CD4-positive, alpha-beta memory T cell (primary cell): ENCODE measurements around the gene ATP6V1C2. TPM values are rescaled to one million over a fixed set of nuclear protein-coding genes. Genes with fewer than 3 reads are reported as not detected.

Experiments used
- CTCF ChIA-PET: fragments of 350-600 bp; sonication (Branson Sonifier 250); formaldehyde crosslinking; loops from one replicate; lab custom pipeline; 2021; ENCODE audit warnings: inconsistent platforms; ENCODE audit not compliant: partially characterized antibody; lab: Charles Lee
- POLR2A ChIA-PET: fragments of 350-600 bp; sonication (Branson Sonifier 250); formaldehyde crosslinking; loops from one replicate; lab custom pipeline; 2021; ENCODE audit not compliant: partially characterized antibody; lab: Charles Lee
- DNase-seq, 5 donors: peaks; one replicate each; pipeline versions ENCODE4 v3.0.0 to v3.0.0-alpha.2; 2020 to 2022; ENCODE audit warnings: mixed read lengths in 1 of 5
- H3K27ac ChIP-seq: one replicate; pipeline ENCODE4 v1.7.0; 2013; ENCODE audit warnings: low read depth, low read length
- H3K27me3 ChIP-seq: 2 replicates; pipeline ENCODE4 v1.7.0; 2013; ENCODE audit warnings: mild to moderate bottlenecking, low read length, moderate library complexity; ENCODE audit not compliant: insufficient read depth
- H3K36me3 ChIP-seq: 2 replicates; pipeline ENCODE4 v1.7.0; 2013; ENCODE audit warnings: mild to moderate bottlenecking, low read length, moderate library complexity; ENCODE audit not compliant: insufficient read depth
- H3K4me1 ChIP-seq: 2 replicates; pipeline ENCODE4 v1.7.0; 2013; ENCODE audit warnings: mild to moderate bottlenecking, low read length, moderate library complexity; ENCODE audit not compliant: insufficient read depth
- H3K4me3 ChIP-seq, 2 donors: one replicate each; pipeline ENCODE4 v1.7.0; 2013; ENCODE audit warnings: low read length in 2 of 2, mild to moderate bottlenecking in 1 of 2
- H3K9me3 ChIP-seq, 2 donors: one replicate each; pipeline ENCODE4 v1.7.0; 2013; ENCODE audit warnings: low read length in 2 of 2, control low read depth in 1 of 2; ENCODE audit not compliant: control insufficient read depth in 1 of 2
- H3K27ac Mint-ChIP-seq, 7 donors: one replicate each; pipeline ENCODE4 v1.8.0; 2020 to 2021; ENCODE audit warnings: mixed read lengths in 7 of 7, mild to moderate bottlenecking in 6 of 7, inconsistent platforms in 3 of 7, moderate library complexity in 3 of 7
- H3K27me3 Mint-ChIP-seq, 2 donors: one replicate each; pipeline ENCODE4 v1.8.0; 2020 to 2021; ENCODE audit warnings: mixed read lengths in 2 of 2
- H3K36me3 Mint-ChIP-seq, 2 donors: one replicate each; pipeline ENCODE4 v1.8.0; 2020 to 2021; ENCODE audit warnings: mixed read lengths in 2 of 2, inconsistent platforms in 1 of 2, mild to moderate bottlenecking in 1 of 2
- H3K4me1 Mint-ChIP-seq, 4 donors: one replicate each; pipeline ENCODE4 v1.8.0; 2020 to 2021; ENCODE audit warnings: mixed read lengths in 4 of 4, mild to moderate bottlenecking in 1 of 4
- H3K4me3 Mint-ChIP-seq, 8 donors: one replicate each; pipeline ENCODE4 v1.8.0; 2020 to 2021; ENCODE audit warnings: mixed read lengths in 8 of 8, mild to moderate bottlenecking in 7 of 8, moderate library complexity in 6 of 8, inconsistent platforms in 3 of 8
- H3K9me3 Mint-ChIP-seq, 8 donors: one replicate each; pipeline ENCODE4 v1.8.0; 2020 to 2021; ENCODE audit warnings: mixed read lengths in 8 of 8, mild to moderate bottlenecking in 5 of 8, inconsistent platforms in 3 of 8, moderate library complexity in 1 of 8
- intact Hi-C: fragments of 100-400 bp; cut with micrococcal nuclease; formaldehyde crosslinking; loops from one replicate; pipeline ENCODE4 v1.15.1; 2023
- polyA plus RNA-seq, 2 donors: library from polyadenylated mRNA; unstranded; fragments of 300-500 nt; fragmentation: Illumina TruSeq; gene quantifications; one replicate each; pipeline ENCODE4 v1.2.3, GENCODE V29; 2021
- total RNA-seq, 2 experiments: library from RNA; stranded (reverse); gene quantifications; one replicate each; pipeline ENCODE4 v1.2.3, GENCODE V29; 2021

The ATP6V1C2 gene
- total and polyA plus RNA-seq, 4 experiments from 2014 or later, result 0.17 to 0.20 TPM; not detected in 2

- no peaks in the 10 kb centered on the region for H3K9me3 Mint-ChIP-seq
- peaks cover 0 to 4% of the 10 kb centered on the region in 2 donors for H3K27me3 Mint-ChIP-seq
- Histone ChIP-seq H3K4me3 (no peak overlapping the region), H3K27me3 (no peaks in the 10 kb centered on the region), H3K27ac (no peak overlapping the region), H3K4me1 (no peaks in the 10 kb centered on the region), H3K36me3 (no peaks in the 10 kb centered on the region), H3K9me3 (no peaks in the 10 kb centered on the region)
- ChIA-PET CTCF (no interaction called here), POLR2A (no interaction called here)
- H3K27ac Mint-ChIP-seq, result no peak overlapping the region
- intact Hi-C loops, result no loop called here
- H3K4me1 Mint-ChIP-seq, result peaks cover 2 to 3% (median 2%) of the 10 kb centered on the region in 4 donors
- no peaks in the 10 kb centered on the region for H3K36me3 Mint-ChIP-seq
- no peak for DNase-seq
- H3K4me3 Mint-ChIP-seq, result no peak overlapping the region
Measured at GRCh38 chr2:10750610-10751009, 29.2 kb downstream of the ATP6V1C2 start.

GRCh38 chr2:10752236-10752635 is 30.8 kb downstream of the ATP6V1C2 start:
- H3K36me3 ChIP-seq, result no peaks in the 10 kb centered on the region
- ChIA-PET CTCF (no interaction called here), POLR2A (no interaction called here)
- H3K9me3 ChIP-seq, result no peaks in the 10 kb centered on the region
- Mint-ChIP-seq H3K4me1 (peaks cover 0 to under 1% (median 0%) of the 10 kb centered on the region in 4 donors), H3K27ac (no peak overlapping the region), H3K4me3 (no peak overlapping the region), H3K36me3 (no peaks in the 10 kb centered on the region), H3K27me3 (peaks cover 0 to 3% of the 10 kb centered on the region in 2 donors), H3K9me3 (no peaks in the 10 kb centered on the region)
- no peak overlapping the region for H3K4me3 ChIP-seq
- intact Hi-C loops, result no loop called here
- no peak overlapping the region for H3K27ac ChIP-seq
- no peaks in the 10 kb centered on the region for H3K27me3 ChIP-seq
- no peaks in the 10 kb centered on the region for H3K4me1 ChIP-seq
- no peak for DNase-seq

GRCh38 chr2:10753156-10753555 is 31.7 kb downstream of the ATP6V1C2 start:
- H3K9me3 Mint-ChIP-seq, result peaks cover 0 to 1% (median 0%) of the 10 kb centered on the region in 8 donors
- intact Hi-C loops, result no loop called here
- Histone ChIP-seq H3K4me3 (no peak overlapping the region), H3K4me1 (no peaks in the 10 kb centered on the region), H3K27ac (no peak overlapping the region), H3K9me3 (no peaks in the 10 kb centered on the region), H3K27me3 (no peaks in the 10 kb centered on the region), H3K36me3 (no peaks in the 10 kb centered on the region)
- no peak overlapping the region for H3K4me3 Mint-ChIP-seq
- H3K36me3 Mint-ChIP-seq, result no peaks in the 10 kb centered on the region
- no peak overlapping the region for H3K27ac Mint-ChIP-seq
- CTCF ChIA-PET, result no interaction called here
- no peak for DNase-seq
- H3K27me3 Mint-ChIP-seq, result peaks cover 0 to 1% of the 10 kb centered on the region in 2 donors
- no peaks in the 10 kb centered on the region for H3K4me1 Mint-ChIP-seq
- POLR2A ChIA-PET, result no interaction called here

- peaks cover 0 to 1% (median 0%) of the 10 kb centered on the region in 8 donors for H3K9me3 Mint-ChIP-seq
- Histone ChIP-seq H3K27ac (no peak overlapping the region), H3K27me3 (no peaks in the 10 kb centered on the region), H3K4me3 (no peak overlapping the region), H3K4me1 (no peaks in the 10 kb centered on the region), H3K36me3 (no peaks in the 10 kb centered on the region), H3K9me3 (no peaks in the 10 kb centered on the region)
- no peak overlapping the region for H3K4me3 Mint-ChIP-seq
- H3K36me3 Mint-ChIP-seq, result no peaks in the 10 kb centered on the region
- ChIA-PET CTCF (no interaction called here), POLR2A (no interaction called here)
- intact Hi-C loops, result no loop called here
- no peaks in the 10 kb centered on the region for H3K4me1 Mint-ChIP-seq
- H3K27ac Mint-ChIP-seq, result no peak overlapping the region
- no peak for DNase-seq
- peaks cover 0 to 1% of the 10 kb centered on the region in 2 donors for H3K27me3 Mint-ChIP-seq
Measured at GRCh38 chr2:10753876-10754275, 32.4 kb downstream of the ATP6V1C2 start.

- Histone ChIP-seq H3K27me3 (no peaks in the 10 kb centered on the region), H3K4me3 (no peak overlapping the region), H3K4me1 (no peaks in the 10 kb centered on the region), H3K27ac (no peak overlapping the region), H3K36me3 (no peaks in the 10 kb centered on the region), H3K9me3 (no peaks in the 10 kb centered on the region)
- Mint-ChIP-seq H3K27ac (no peak overlapping the region), H3K36me3 (no peaks in the 10 kb centered on the region), H3K27me3 (peaks cover 0 to 1% of the 10 kb centered on the region in 2 donors), H3K4me3 (no peak overlapping the region), H3K4me1 (no peaks in the 10 kb centered on the region), H3K9me3 (peaks cover 0 to 1% (median 0%) of the 10 kb centered on the region in 8 donors)
- DNase-seq, result no peak
- intact Hi-C loops, result no loop called here
- ChIA-PET POLR2A (no interaction called here), CTCF (no interaction called here)
Measured at GRCh38 chr2:10755621-10756020, 34.2 kb downstream of the ATP6V1C2 start.

GRCh38 chr2:10757814-10758286 is 36.4 kb downstream of the ATP6V1C2 start:
- Histone ChIP-seq H3K27ac (no peak overlapping the region), H3K4me1 (no peaks in the 10 kb centered on the region), H3K9me3 (no peaks in the 10 kb centered on the region), H3K36me3 (no peaks in the 10 kb centered on the region), H3K4me3 (no peak overlapping the region), H3K27me3 (no peaks in the 10 kb centered on the region)
- ChIA-PET POLR2A (no interaction called here), CTCF (no interaction called here)
- H3K36me3 Mint-ChIP-seq, result no peaks in the 10 kb centered on the region
- no peaks in the 10 kb centered on the region for H3K4me1 Mint-ChIP-seq
- intact Hi-C loops, result no loop called here
- H3K4me3 Mint-ChIP-seq, result no peak overlapping the region
- DNase-seq, result no peak
- H3K9me3 Mint-ChIP-seq, result peaks cover 0 to 1% (median 0%) of the 10 kb centered on the region in 8 donors
- H3K27ac Mint-ChIP-seq, result no peak overlapping the region
- no peaks in the 10 kb centered on the region for H3K27me3 Mint-ChIP-seq

- no peak overlapping the region for H3K4me3 ChIP-seq
- H3K9me3 ChIP-seq, result no peaks in the 10 kb centered on the region
- DNase-seq, result no peak
- intact Hi-C loops, result no loop called here
- Mint-ChIP-seq H3K27ac (no peak overlapping the region), H3K27me3 (peaks cover 0 to 1% of the 10 kb centered on the region in 2 donors), H3K9me3 (peaks cover 0 to 1% (median 0%) of the 10 kb centered on the region in 8 donors), H3K4me1 (no peaks in the 10 kb centered on the region), H3K4me3 (no peak overlapping the region), H3K36me3 (no peaks in the 10 kb centered on the region)
- POLR2A ChIA-PET, result no interaction called here
- H3K27ac ChIP-seq, result no peak overlapping the region
- no peaks in the 10 kb centered on the region for H3K4me1 ChIP-seq
- no peaks in the 10 kb centered on the region for H3K36me3 ChIP-seq
- H3K27me3 ChIP-seq, result no peaks in the 10 kb centered on the region
- CTCF ChIA-PET, result no interaction called here
Measured at GRCh38 chr2:10759151-10759714, 37.8 kb downstream of the ATP6V1C2 start.
